ENCODE data around the gene GHRH.

Gene GHRH

DNA sequence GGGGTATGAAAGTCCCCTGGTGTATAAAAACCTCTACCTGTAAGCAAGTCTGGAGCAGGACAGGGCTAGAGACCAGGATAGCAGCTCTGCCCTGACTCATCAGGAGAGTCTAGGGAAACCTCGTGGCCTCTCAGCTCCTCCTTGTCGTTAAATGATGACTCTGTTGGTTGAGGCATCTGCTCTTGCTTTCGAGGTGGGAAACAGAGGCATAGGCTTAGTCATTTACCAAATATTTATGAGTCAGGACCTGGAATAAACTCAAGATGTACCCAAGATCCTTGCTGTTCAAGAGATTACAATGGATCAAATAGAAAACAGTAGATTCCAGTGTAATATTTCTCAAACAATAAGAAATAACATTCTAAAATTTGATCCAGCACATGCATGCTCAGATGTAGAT, 33.4 kb upstream of the GHRH start:
- peak; percentile 32; the same call in 1 of the 2 replicates for TF ChIP-seq MAX (IDR thresholded peaks at IDR 0.05)
- TF ChIP-seq, protein P1, sequence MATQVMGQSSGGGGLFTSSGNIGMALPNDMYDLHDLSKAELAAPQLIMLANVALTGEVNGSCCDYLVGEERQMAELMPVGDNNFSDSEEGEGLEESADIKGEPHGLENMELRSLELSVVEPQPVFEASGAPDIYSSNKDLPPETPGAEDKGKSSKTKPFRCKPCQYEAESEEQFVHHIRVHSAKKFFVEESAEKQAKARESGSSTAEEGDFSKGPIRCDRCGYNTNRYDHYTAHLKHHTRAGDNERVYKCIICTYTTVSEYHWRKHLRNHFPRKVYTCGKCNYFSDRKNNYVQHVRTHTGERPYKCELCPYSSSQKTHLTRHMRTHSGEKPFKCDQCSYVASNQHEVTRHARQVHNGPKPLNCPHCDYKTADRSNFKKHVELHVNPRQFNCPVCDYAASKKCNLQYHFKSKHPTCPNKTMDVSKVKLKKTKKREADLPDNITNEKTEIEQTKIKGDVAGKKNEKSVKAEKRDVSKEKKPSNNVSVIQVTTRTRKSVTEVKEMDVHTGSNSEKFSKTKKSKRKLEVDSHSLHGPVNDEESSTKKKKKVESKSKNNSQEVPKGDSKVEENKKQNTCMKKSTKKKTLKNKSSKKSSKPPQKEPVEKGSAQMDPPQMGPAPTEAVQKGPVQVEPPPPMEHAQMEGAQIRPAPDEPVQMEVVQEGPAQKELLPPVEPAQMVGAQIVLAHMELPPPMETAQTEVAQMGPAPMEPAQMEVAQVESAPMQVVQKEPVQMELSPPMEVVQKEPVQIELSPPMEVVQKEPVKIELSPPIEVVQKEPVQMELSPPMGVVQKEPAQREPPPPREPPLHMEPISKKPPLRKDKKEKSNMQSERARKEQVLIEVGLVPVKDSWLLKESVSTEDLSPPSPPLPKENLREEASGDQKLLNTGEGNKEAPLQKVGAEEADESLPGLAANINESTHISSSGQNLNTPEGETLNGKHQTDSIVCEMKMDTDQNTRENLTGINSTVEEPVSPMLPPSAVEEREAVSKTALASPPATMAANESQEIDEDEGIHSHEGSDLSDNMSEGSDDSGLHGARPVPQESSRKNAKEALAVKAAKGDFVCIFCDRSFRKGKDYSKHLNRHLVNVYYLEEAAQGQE (IDR thresholded peaks at IDR 0.05; ENCODE audit: low read depth) = no peak

DNA sequence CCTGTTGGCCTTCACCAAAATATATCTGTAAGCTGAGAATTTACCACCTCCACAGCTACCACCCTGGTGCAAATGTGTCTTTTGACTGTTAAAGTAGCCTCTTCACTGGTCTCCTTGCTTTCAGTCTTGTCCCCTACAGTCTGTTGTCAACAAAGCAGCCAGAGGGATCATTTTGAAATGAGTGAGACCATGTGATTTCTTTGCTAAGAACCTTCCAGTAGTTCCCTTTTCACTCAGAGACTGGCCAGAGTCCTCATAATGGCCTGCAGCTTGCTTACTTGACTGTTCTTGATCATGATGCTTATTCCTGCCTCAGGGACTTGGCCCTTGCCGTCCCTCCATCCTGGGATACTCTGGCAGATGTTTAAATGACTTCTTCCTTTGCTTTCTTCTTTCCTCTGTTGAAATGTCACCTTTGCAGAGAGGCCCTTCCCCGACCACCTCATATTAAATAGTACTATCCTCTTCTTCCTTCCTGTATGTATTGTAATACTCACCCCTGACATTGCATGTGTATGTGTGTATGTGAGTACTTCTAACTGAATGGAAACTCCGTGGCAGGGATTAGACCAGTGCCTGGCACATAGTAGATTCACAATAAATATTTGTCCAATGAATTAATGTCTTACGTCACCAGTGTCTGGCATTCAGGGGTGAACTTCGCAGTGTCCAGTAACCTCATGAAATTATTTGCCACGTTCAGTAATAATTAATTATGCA, 32.8 kb upstream of the GHRH start:
- TF ChIP-seq NFIC (IDR thresholded peaks at IDR 0.05) = no peak

GRCh38 chr20:37293301-37293943, 31.8 kb upstream of the GHRH start:
- TF ChIP-seq MAX (IDR thresholded peaks at IDR 0.05) = no peak
- TF ChIP-seq TEAD4 (IDR thresholded peaks at IDR 0.05) = no peak
- TF ChIP-seq NFIC (IDR thresholded peaks at IDR 0.05) = no peak
- TF ChIP-seq FOXM1 (IDR thresholded peaks at IDR 0.05; ENCODE audit: borderline replicate concordance, low read depth) = no peak
- TF ChIP-seq CREB1 (IDR thresholded peaks at IDR 0.05; ENCODE audit: low read depth) = no peak
- no peak for TF ChIP-seq TAF1 (IDR thresholded peaks at IDR 0.05; ENCODE audit: low read depth)
- TF ChIP-seq, protein P1 (IDR thresholded peaks at IDR 0.05; ENCODE audit: low read depth) = no peak
- no peak for TF ChIP-seq CEBPB (IDR thresholded peaks at IDR 0.05)
- no peak for TF ChIP-seq YY1 (IDR thresholded peaks at IDR 0.05; ENCODE audit: low read depth)
- TF ChIP-seq EP300 (IDR thresholded peaks at IDR 0.05; ENCODE audit: borderline replicate concordance) = no peak
- TF ChIP-seq ZBTB7A (IDR thresholded peaks at IDR 0.05; ENCODE audit: low read depth) = no peak
- no peak for TF ChIP-seq USF1 (IDR thresholded peaks at IDR 0.05)
- TF ChIP-seq EGR1 (IDR thresholded peaks at IDR 0.05) = no peak
- no peak for TF ChIP-seq RAD21 (IDR thresholded peaks at IDR 0.05; ENCODE audit: low read depth)
- TF ChIP-seq TCF12 (IDR thresholded peaks at IDR 0.05; ENCODE audit: low read depth) = no peak

DNA sequence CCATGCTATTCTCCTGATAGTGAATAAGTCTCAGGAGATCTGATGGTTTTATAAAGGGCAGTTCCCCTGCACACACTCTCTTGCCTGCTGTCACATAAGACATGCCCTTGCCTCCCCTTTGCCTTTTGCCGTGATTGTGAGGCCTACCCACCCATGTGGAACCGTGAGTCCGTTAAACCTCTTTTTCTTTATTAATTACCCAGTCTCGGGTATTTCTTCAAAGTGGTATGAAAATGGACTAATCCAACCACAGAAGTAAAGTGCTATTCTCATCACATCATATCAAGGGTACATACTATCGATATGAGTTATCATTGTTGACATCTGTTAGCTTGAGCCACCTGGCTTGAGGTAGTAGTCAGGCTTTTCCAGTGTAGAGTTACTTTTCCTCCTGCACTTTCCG, 30.1 kb upstream of the GHRH start:
- TF ChIP-seq TAF1 (IDR thresholded peaks at IDR 0.05; ENCODE audit: low read depth) = no peak
- TF ChIP-seq NFIC (IDR thresholded peaks at IDR 0.05) = no peak
- TF ChIP-seq TEAD4 (IDR thresholded peaks at IDR 0.05) = no peak
- TF ChIP-seq TCF12 (IDR thresholded peaks at IDR 0.05; ENCODE audit: low read depth) = no peak
- no peak for TF ChIP-seq ZBTB7A (IDR thresholded peaks at IDR 0.05; ENCODE audit: low read depth)
- no peak for TF ChIP-seq EP300 (IDR thresholded peaks at IDR 0.05; ENCODE audit: borderline replicate concordance)
- TF ChIP-seq CEBPB (IDR thresholded peaks at IDR 0.05) = no peak
- TF ChIP-seq FOXM1 (IDR thresholded peaks at IDR 0.05; ENCODE audit: borderline replicate concordance, low read depth) = no peak
- TF ChIP-seq MAX (IDR thresholded peaks at IDR 0.05) = no peak
- no peak for TF ChIP-seq RAD21 (IDR thresholded peaks at IDR 0.05; ENCODE audit: low read depth)
- no peak for TF ChIP-seq EGR1 (IDR thresholded peaks at IDR 0.05)
- no peak for TF ChIP-seq CREB1 (IDR thresholded peaks at IDR 0.05; ENCODE audit: low read depth)

DNA sequence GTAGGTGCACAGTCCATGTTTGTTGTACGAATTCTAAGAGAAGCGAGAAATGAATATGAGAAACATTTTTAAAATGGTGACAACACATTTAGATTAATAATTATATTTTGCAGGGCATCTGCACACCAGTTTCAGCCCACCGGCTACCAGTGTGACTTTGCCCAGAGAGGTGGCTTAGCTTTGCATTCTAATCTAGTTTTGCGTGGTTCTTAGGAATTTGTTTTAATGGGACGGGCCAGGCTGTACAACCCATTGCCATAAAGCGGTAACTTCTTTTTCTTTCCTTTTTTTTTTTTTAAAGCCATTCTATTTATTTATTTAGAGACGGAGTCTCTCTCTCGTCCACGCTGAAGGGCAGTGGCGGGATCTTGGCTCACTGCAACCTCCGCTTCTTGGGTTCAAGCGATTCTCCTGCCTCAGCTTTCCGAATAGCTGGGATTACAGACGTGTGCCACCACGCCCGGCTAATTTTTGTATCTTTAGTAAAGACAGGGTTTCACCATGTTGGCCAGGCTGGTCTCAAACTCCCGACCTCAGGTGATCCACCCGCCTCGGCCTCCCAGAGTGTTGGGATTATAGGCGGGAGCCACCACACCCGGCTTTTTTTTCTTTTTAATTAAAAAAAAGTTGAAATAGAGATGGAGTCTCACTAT, 28.7 kb upstream of the GHRH start:
- no peak for TF ChIP-seq MAX (IDR thresholded peaks at IDR 0.05)
- TF ChIP-seq, protein P1 (IDR thresholded peaks at IDR 0.05; ENCODE audit: low read depth) = no peak
- TF ChIP-seq ZBTB7A (IDR thresholded peaks at IDR 0.05; ENCODE audit: low read depth) = no peak
- TF ChIP-seq EGR1 (IDR thresholded peaks at IDR 0.05) = no peak
- no peak for TF ChIP-seq EP300 (IDR thresholded peaks at IDR 0.05; ENCODE audit: borderline replicate concordance)
- TF ChIP-seq RAD21 (IDR thresholded peaks at IDR 0.05; ENCODE audit: low read depth) = no peak
- TF ChIP-seq NFIC (IDR thresholded peaks at IDR 0.05) = no peak
- TF ChIP-seq TEAD4 (IDR thresholded peaks at IDR 0.05) = no peak
- TF ChIP-seq FOXM1 (IDR thresholded peaks at IDR 0.05; ENCODE audit: borderline replicate concordance, low read depth) = no peak
- no peak for TF ChIP-seq USF1 (IDR thresholded peaks at IDR 0.05)
- TF ChIP-seq TCF12 (IDR thresholded peaks at IDR 0.05; ENCODE audit: low read depth) = no peak
- no peak for TF ChIP-seq TAF1 (IDR thresholded peaks at IDR 0.05; ENCODE audit: low read depth)
- no peak for TF ChIP-seq CREB1 (IDR thresholded peaks at IDR 0.05; ENCODE audit: low read depth)
